Adrenal gland (tissue), 5 donors: ENCODE data around the gene UVRAG.
"Not testable (repeated sequence)": the region's sequence is repeated elsewhere in the genome, so short reads cannot be mapped to it uniquely, and the experiment has no call there.

Experiments used
- CTCF ChIP-seq, 6 experiments: fragments of 450-650 bp in 4 of 6; fragments of 200-600 bp in 2 of 6; sonication (generic) in 1 of 6; IDR thresholded peaks; 1 replicate in 5 of 6; 2 replicates in 1 of 6; pipeline versions ENCODE4 v1.5.1 to v1.8.0; 2016 to 2021; ENCODE audit warnings: antibody characterized with exemption in 6 of 6, mild to moderate bottlenecking in 2 of 6, moderate library complexity in 1 of 6
- POLR2A ChIP-seq, 2 donors: fragments of 450-650 bp; IDR thresholded peaks; one replicate each; pipeline ENCODE4 v1.6.1; 2017; ENCODE audit warnings: antibody characterized with exemption in 2 of 2, mild to moderate bottlenecking in 2 of 2, moderate library complexity in 1 of 2
- donor health status: DM: no; HTN: no; CAD: no.

GRCh38 chr11:75877931-75878330, 62.9 kb downstream of the UVRAG start:
- TF ChIP-seq CTCF, POLR2A (IDR thresholded peaks at IDR 0.05): not testable (repeated sequence)
